Progenitor cell of endocrine pancreas (in vitro differentiated cells): ENCODE data around the gene PAQR5. TPM values are rescaled to one million over a fixed set of nuclear protein-coding genes. Genes with fewer than 3 reads are reported as not detected.

ENCODE experiments used
- DNase-seq: peaks from one replicate; pipeline ENCODE4 v3.0.0; 2021; ENCODE audit warnings: low spot score; ENCODE audit not compliant: unreplicated experiment
- H3K27ac Mint-ChIP-seq: 2 replicates; pipeline ENCODE4 v1.8.0; 2021; ENCODE audit warnings: mild to moderate bottlenecking, moderate library complexity, mixed read lengths
- H3K27me3 Mint-ChIP-seq: 2 replicates; pipeline ENCODE4 v1.8.0; 2021; ENCODE audit warnings: mixed read lengths
- H3K36me3 Mint-ChIP-seq: 2 replicates; pipeline ENCODE4 v1.8.0; 2022; ENCODE audit warnings: mixed read lengths; ENCODE audit not compliant: insufficient read depth
- H3K4me1 Mint-ChIP-seq: 2 replicates; pipeline ENCODE4 v1.8.0; 2021; ENCODE audit warnings: low read depth, mixed read lengths
- H3K4me3 Mint-ChIP-seq: 2 replicates; pipeline ENCODE4 v1.8.0; 2021; ENCODE audit warnings: low read depth, mild to moderate bottlenecking, moderate library complexity, mixed read lengths
- H3K9me3 Mint-ChIP-seq: 2 replicates; pipeline ENCODE4 v1.8.0; 2021; ENCODE audit warnings: low read depth, mixed read lengths
- CTCF ChIP-seq: fragments of 200-600 bp; sonication (generic); IDR thresholded peaks from one replicate; pipeline ENCODE4 v1.5.0; 2021; ENCODE audit warnings: antibody characterized with exemption, mild to moderate bottlenecking; ENCODE audit not compliant: unreplicated experiment
- total RNA-seq: library from RNA; stranded (reverse); gene quantifications from 2 replicates; pipeline ENCODE4 v1.2.1, GENCODE V29; 2021

PAQR5 gene
- total RNA-seq, 1 donor from 2014 or later, result 14.6 TPM

GRCh38 chr15:69351333-69351732, 52.6 kb downstream of the PAQR5 start:
- Mint-ChIP-seq H3K27me3 (no peaks in the 10 kb centered on the region), H3K9me3 (no peaks in the 10 kb centered on the region), H3K36me3 (peaks cover 2% of the 10 kb centered on the region), H3K27ac (no peak overlapping the region), H3K4me1 (no peaks in the 10 kb centered on the region), H3K4me3 (no peak overlapping the region)
- TF ChIP-seq CTCF, result no peak
- DNase-seq, result no peak

- Mint-ChIP-seq H3K4me3 (no peak overlapping the region), H3K36me3 (peaks cover 2% of the 10 kb centered on the region), H3K27ac (no peak overlapping the region), H3K27me3 (no peaks in the 10 kb centered on the region), H3K4me1 (no peaks in the 10 kb centered on the region), H3K9me3 (no peaks in the 10 kb centered on the region)
- no peak for DNase-seq
- no peak for TF ChIP-seq CTCF
Measured at GRCh38 chr15:69351884-69352283, 53.2 kb downstream of the PAQR5 start.

- peak overlapping the region; percentile 89 for H3K27ac Mint-ChIP-seq
- no peaks in the 10 kb centered on the region for H3K27me3 Mint-ChIP-seq
- H3K4me3 Mint-ChIP-seq, result peak overlapping the region; percentile 29
- DNase-seq, result no peak
- no peaks in the 10 kb centered on the region for H3K36me3 Mint-ChIP-seq
- H3K4me1 Mint-ChIP-seq, result peaks cover 25% of the 10 kb centered on the region
- no peaks in the 10 kb centered on the region for H3K9me3 Mint-ChIP-seq
- TF ChIP-seq CTCF, result no peak
Measured at GRCh38 chr15:69357773-69358771, 59.4 kb downstream of the PAQR5 start.

- DNase-seq, result no peak
- H3K36me3 Mint-ChIP-seq, result no peaks in the 10 kb centered on the region
- H3K27ac Mint-ChIP-seq, result peak overlapping the region; percentile 63
- no peaks in the 10 kb centered on the region for H3K27me3 Mint-ChIP-seq
- H3K9me3 Mint-ChIP-seq, result no peaks in the 10 kb centered on the region
- no peak overlapping the region for H3K4me3 Mint-ChIP-seq
- TF ChIP-seq CTCF, result no peak
- peaks cover 25% of the 10 kb centered on the region for H3K4me1 Mint-ChIP-seq
Measured at GRCh38 chr15:69358850-69359249, 60.1 kb downstream of the PAQR5 start.

- Mint-ChIP-seq H3K4me1 (peaks cover 25% of the 10 kb centered on the region), H3K27me3 (no peaks in the 10 kb centered on the region), H3K4me3 (no peak overlapping the region), H3K27ac (peak overlapping the region; percentile 82), H3K9me3 (no peaks in the 10 kb centered on the region), H3K36me3 (no peaks in the 10 kb centered on the region)
- no peak for DNase-seq
- TF ChIP-seq CTCF, result no peak
Measured at GRCh38 chr15:69359722-69360121, 61.0 kb downstream of the PAQR5 start.
